ENCODE results near the gene PIAS2. TPM values are rescaled to one million over a fixed set of nuclear protein-coding genes. Genes with fewer than 3 reads are reported as not detected.
A peak's percentile ranks its signal among the peaks of the same experiment; 100 is the strongest.
"Not testable (repeated sequence)": the region's sequence is repeated elsewhere in the genome, so short reads cannot be mapped to it uniquely, and the experiment has no call there.

PIAS2 gene
- polyA plus RNA-seq, 2 donors, result 2.3 to 3.8 TPM

GRCh38 chr18:46877329-46877987 lies 39.8 kb downstream of the PIAS2 start:
- H3K4me3 ChIP-seq (ENCODE audit: low read depth in 1 of 2, low read length in 2 of 2), result no peak overlapping the region
- H3K4me1 ChIP-seq (ENCODE audit: control insufficient read depth in 2 of 2, insufficient read depth in 2 of 2, low read length in 1 of 2), result no peaks in the 10 kb centered on the region
- H3K36me3 ChIP-seq (ENCODE audit: control insufficient read depth in 2 of 2, insufficient read depth in 2 of 2, low read length in 1 of 2), result no peaks in the 10 kb centered on the region
- no peaks in the 10 kb centered on the region for H3K27me3 ChIP-seq (ENCODE audit: control insufficient read depth in 1 of 2, insufficient read depth in 2 of 2, low read length in 2 of 2)
- peak overlapping the region in 1 of 2 donors; percentile 29 for H3K27ac ChIP-seq (ENCODE audit: low read depth in 2 of 2, low read length in 1 of 2)
- 90 to 91% methylated on average over 15 of the region's 15 CpGs for WGBS, 2 donors
- peaks cover 0 to 8% of the 10 kb centered on the region in 2 donors for H3K9me3 ChIP-seq (ENCODE audit: control insufficient read depth in 2 of 2, insufficient read depth in 1 of 2, low read depth in 1 of 2, low read length in 1 of 2)

GRCh38 chr18:46868169-46868921 lies 49.0 kb downstream of the PIAS2 start:
- peaks cover 3 to 16% of the 10 kb centered on the region in 2 donors for H3K9me3 ChIP-seq (ENCODE audit: control insufficient read depth in 2 of 2, insufficient read depth in 1 of 2, low read depth in 1 of 2, low read length in 1 of 2)
- no peaks in the 10 kb centered on the region for H3K4me1 ChIP-seq (ENCODE audit: control insufficient read depth in 2 of 2, insufficient read depth in 2 of 2, low read length in 1 of 2)
- WGBS, 2 donors, result 90 to 96% methylated on average over 11 of the region's 11 CpGs
- no peak overlapping the region for H3K4me3 ChIP-seq (ENCODE audit: low read depth in 1 of 2, low read length in 2 of 2)
- no peak overlapping the region for H3K27ac ChIP-seq (ENCODE audit: low read depth in 2 of 2, low read length in 1 of 2)
- H3K36me3 ChIP-seq (ENCODE audit: control insufficient read depth in 2 of 2, insufficient read depth in 2 of 2, low read length in 1 of 2), result no peaks in the 10 kb centered on the region
- H3K27me3 ChIP-seq (ENCODE audit: control insufficient read depth in 1 of 2, insufficient read depth in 2 of 2, low read length in 2 of 2), result no peaks in the 10 kb centered on the region

GRCh38 chr18:46867367-46868143 lies 49.8 kb downstream of the PIAS2 start:
- Histone ChIP-seq H3K27me3 (ENCODE audit: control insufficient read depth in 1 of 2, insufficient read depth in 2 of 2, low read length in 2 of 2) (no peaks in the 10 kb centered on the region), H3K4me3 (ENCODE audit: low read depth in 1 of 2, low read length in 2 of 2) (no peak overlapping the region), H3K27ac (ENCODE audit: low read depth in 2 of 2, low read length in 1 of 2) (peak overlapping the region in 1 of 2 donors; percentile 34), H3K4me1 (ENCODE audit: control insufficient read depth in 2 of 2, insufficient read depth in 2 of 2, low read length in 1 of 2) (no peaks in the 10 kb centered on the region), H3K36me3 (ENCODE audit: control insufficient read depth in 2 of 2, insufficient read depth in 2 of 2, low read length in 1 of 2) (no peaks in the 10 kb centered on the region), H3K9me3 (ENCODE audit: control insufficient read depth in 2 of 2, insufficient read depth in 1 of 2, low read depth in 1 of 2, low read length in 1 of 2) (peaks cover 3 to 16% of the 10 kb centered on the region in 2 donors)

DNA sequence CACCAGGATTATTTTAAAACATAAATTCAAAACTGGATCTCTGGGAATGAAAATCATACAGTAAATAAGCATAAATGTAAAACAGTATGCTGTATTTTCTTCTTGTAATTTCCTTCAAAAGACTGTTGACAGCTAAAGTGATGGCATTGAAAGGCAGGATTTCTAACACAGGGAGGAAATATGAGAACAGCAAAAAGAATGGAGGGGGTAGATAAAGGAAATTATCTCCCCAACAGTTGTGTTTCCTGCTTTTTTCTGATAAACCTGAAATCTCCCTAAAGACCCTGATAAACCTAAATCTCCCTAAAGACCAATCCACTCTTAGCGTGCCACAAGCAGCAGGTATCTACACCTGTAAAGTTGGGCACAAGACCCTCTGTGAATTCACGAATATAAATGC lies 50.8 kb downstream of the PIAS2 start:
- Histone ChIP-seq H3K27me3 (ENCODE audit: control insufficient read depth in 1 of 2, insufficient read depth in 2 of 2, low read length in 2 of 2) (no peaks in the 10 kb centered on the region), H3K27ac (ENCODE audit: low read depth in 2 of 2, low read length in 1 of 2) (no peak overlapping the region), H3K4me3 (ENCODE audit: low read depth in 1 of 2, low read length in 2 of 2) (no peak overlapping the region), H3K36me3 (ENCODE audit: control insufficient read depth in 2 of 2, insufficient read depth in 2 of 2, low read length in 1 of 2) (no peaks in the 10 kb centered on the region), H3K4me1 (ENCODE audit: control insufficient read depth in 2 of 2, insufficient read depth in 2 of 2, low read length in 1 of 2) (no peaks in the 10 kb centered on the region), H3K9me3 (ENCODE audit: control insufficient read depth in 2 of 2, insufficient read depth in 1 of 2, low read depth in 1 of 2, low read length in 1 of 2) (peaks cover 3 to 16% of the 10 kb centered on the region in 2 donors)
- 77 to 88% methylated on average over 2 of the region's 2 CpGs for WGBS, 2 donors

GRCh38 chr18:46865245-46865644 lies 52.1 kb downstream of the PIAS2 start:
- not testable (repeated sequence) for H3K27ac ChIP-seq (ENCODE audit: low read depth in 2 of 2, low read length in 1 of 2); H3K27me3 ChIP-seq (ENCODE audit: control insufficient read depth in 1 of 2, insufficient read depth in 2 of 2, low read length in 2 of 2); H3K4me3 ChIP-seq (ENCODE audit: low read depth in 1 of 2, low read length in 2 of 2); H3K4me1 ChIP-seq (ENCODE audit: control insufficient read depth in 2 of 2, insufficient read depth in 2 of 2, low read length in 1 of 2); H3K36me3 ChIP-seq (ENCODE audit: control insufficient read depth in 2 of 2, insufficient read depth in 2 of 2, low read length in 1 of 2)
- H3K9me3 ChIP-seq (ENCODE audit: control insufficient read depth in 2 of 2, insufficient read depth in 1 of 2, low read depth in 1 of 2, low read length in 1 of 2), result peaks cover 3 to 16% of the 10 kb centered on the region in 2 donors
- WGBS, 2 donors, result 97 to 98% methylated on average over 8 of the region's 8 CpGs

DNA sequence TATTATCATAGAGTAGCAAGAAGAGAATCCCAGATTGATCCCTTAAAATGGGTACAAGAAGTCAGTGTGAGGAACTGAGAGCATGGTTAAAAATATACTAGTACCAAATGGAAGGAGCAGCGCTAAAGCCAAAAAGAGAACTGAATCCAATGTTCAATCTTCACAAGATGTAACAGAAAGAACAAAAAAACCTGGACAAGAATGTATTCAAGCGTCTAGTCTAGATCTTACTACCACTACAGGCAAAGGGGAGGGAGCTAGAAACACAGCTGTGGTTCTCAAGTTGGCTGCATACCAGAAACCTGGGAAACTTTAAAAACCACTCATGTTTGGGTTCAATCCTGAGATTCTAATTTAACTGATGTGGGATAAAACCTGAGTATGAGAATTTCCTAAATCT lies 57.5 kb downstream of the PIAS2 start:
- Histone ChIP-seq H3K4me3 (ENCODE audit: low read depth in 1 of 2, low read length in 2 of 2) (no peak overlapping the region), H3K27ac (ENCODE audit: low read depth in 2 of 2, low read length in 1 of 2) (no peak overlapping the region), H3K36me3 (ENCODE audit: control insufficient read depth in 2 of 2, insufficient read depth in 2 of 2, low read length in 1 of 2) (no peaks in the 10 kb centered on the region), H3K27me3 (ENCODE audit: control insufficient read depth in 1 of 2, insufficient read depth in 2 of 2, low read length in 2 of 2) (no peaks in the 10 kb centered on the region), H3K4me1 (ENCODE audit: control insufficient read depth in 2 of 2, insufficient read depth in 2 of 2, low read length in 1 of 2) (no peaks in the 10 kb centered on the region), H3K9me3 (ENCODE audit: control insufficient read depth in 2 of 2, insufficient read depth in 1 of 2, low read depth in 1 of 2, low read length in 1 of 2) (no peaks in the 10 kb centered on the region)
- 84 to 85% methylated on average over 2 of the region's 2 CpGs for WGBS, 2 donors

GRCh38 chr18:46858290-46858689 lies 59.0 kb downstream of the PIAS2 start:
- Histone ChIP-seq H3K4me1 (ENCODE audit: control insufficient read depth in 2 of 2, insufficient read depth in 2 of 2, low read length in 1 of 2) (no peaks in the 10 kb centered on the region), H3K4me3 (ENCODE audit: low read depth in 1 of 2, low read length in 2 of 2) (no peak overlapping the region), H3K27me3 (ENCODE audit: control insufficient read depth in 1 of 2, insufficient read depth in 2 of 2, low read length in 2 of 2) (no peaks in the 10 kb centered on the region), H3K36me3 (ENCODE audit: control insufficient read depth in 2 of 2, insufficient read depth in 2 of 2, low read length in 1 of 2) (peaks cover 0 to 3% of the 10 kb centered on the region in 2 donors), H3K27ac (ENCODE audit: low read depth in 2 of 2, low read length in 1 of 2) (no peak overlapping the region), H3K9me3 (ENCODE audit: control insufficient read depth in 2 of 2, insufficient read depth in 1 of 2, low read depth in 1 of 2, low read length in 1 of 2) (no peaks in the 10 kb centered on the region)
- WGBS, 2 donors, result 97 to 98% methylated on average over 4 of the region's 4 CpGs

DNA sequence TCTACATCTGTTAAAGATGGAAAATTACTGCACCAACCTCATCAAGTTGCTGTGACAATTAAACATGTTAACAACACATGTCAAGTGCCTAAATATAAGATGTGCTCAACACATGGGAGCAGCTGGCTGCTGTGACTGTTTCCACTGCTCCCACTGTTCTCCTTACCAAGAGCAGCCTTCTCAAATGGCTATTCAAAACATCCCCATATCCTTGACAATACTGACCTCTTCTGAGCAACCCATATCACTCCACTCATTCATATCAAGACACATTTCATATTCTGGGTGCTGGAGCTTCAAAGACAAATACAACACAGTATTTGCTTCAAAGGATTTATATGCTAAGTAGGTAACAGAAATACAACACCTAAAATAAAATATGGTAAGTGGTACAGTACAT lies 60.3 kb downstream of the PIAS2 start:
- Histone ChIP-seq H3K27me3 (ENCODE audit: control insufficient read depth in 1 of 2, insufficient read depth in 2 of 2, low read length in 2 of 2) (no peaks in the 10 kb centered on the region), H3K36me3 (ENCODE audit: control insufficient read depth in 2 of 2, insufficient read depth in 2 of 2, low read length in 1 of 2) (peaks cover 2 to 3% of the 10 kb centered on the region in 2 donors), H3K27ac (ENCODE audit: low read depth in 2 of 2, low read length in 1 of 2) (no peak overlapping the region), H3K4me3 (ENCODE audit: low read depth in 1 of 2, low read length in 2 of 2) (no peak overlapping the region), H3K4me1 (ENCODE audit: control insufficient read depth in 2 of 2, insufficient read depth in 2 of 2, low read length in 1 of 2) (no peaks in the 10 kb centered on the region), H3K9me3 (ENCODE audit: control insufficient read depth in 2 of 2, insufficient read depth in 1 of 2, low read depth in 1 of 2, low read length in 1 of 2) (no peaks in the 10 kb centered on the region)

DNA sequence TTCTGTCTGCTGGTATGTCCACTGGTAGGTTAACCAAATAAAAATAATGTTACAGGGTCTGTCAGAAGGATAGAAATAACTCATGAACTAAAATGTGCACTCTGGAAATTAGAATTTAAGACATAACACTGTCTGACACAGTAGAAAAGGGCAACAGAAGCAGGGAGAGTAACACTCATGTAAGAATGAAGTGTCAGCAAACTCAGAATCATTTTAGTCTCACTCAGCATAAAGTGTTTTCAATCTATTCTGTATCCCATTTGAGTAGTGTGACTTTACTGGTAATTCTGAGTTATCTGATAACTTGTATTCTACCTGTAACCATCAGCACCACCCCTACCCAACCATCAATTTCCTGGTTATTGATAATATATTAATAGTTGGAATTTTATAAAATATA lies 68.3 kb downstream of the PIAS2 start:
- no peaks in the 10 kb centered on the region for H3K27me3 ChIP-seq (ENCODE audit: control insufficient read depth in 1 of 2, insufficient read depth in 2 of 2, low read length in 2 of 2)
- no peak overlapping the region for H3K4me3 ChIP-seq (ENCODE audit: low read depth in 1 of 2, low read length in 2 of 2)
- no peaks in the 10 kb centered on the region for H3K4me1 ChIP-seq (ENCODE audit: control insufficient read depth in 2 of 2, insufficient read depth in 2 of 2, low read length in 1 of 2)

More for the DNA sequence above, 68.3 kb downstream of the PIAS2 start:
- no peaks in the 10 kb centered on the region for H3K9me3 ChIP-seq (ENCODE audit: control insufficient read depth in 2 of 2, insufficient read depth in 1 of 2, low read depth in 1 of 2, low read length in 1 of 2)
- H3K27ac ChIP-seq (ENCODE audit: low read depth in 2 of 2, low read length in 1 of 2), result no peak overlapping the region
- H3K36me3 ChIP-seq (ENCODE audit: control insufficient read depth in 2 of 2, insufficient read depth in 2 of 2, low read length in 1 of 2), result peaks cover 0 to 2% of the 10 kb centered on the region in 2 donors
